GM23338 (cell line): ENCODE data around the gene CCDC97. TPM values are rescaled to one million over a fixed set of nuclear protein-coding genes. Genes with fewer than 3 reads are reported as not detected.

Experiments used
- ATAC-seq: fragments of 200-7000 bp; cut with Tn5 transposase; 3 replicates; pipeline ENCODE4 v1.9.1; 2020
- DNase-seq: peaks from one replicate; pipeline ENCODE4 v3.0.0-alpha.2; 2015; ENCODE audit warnings: low spot score
- H2AFZ ChIP-seq: fragments of 200-600 bp; sonication (generic); 2 replicates; pipeline ENCODE4 v1.8.0; 2016; ENCODE audit warnings: antibody characterized with exemption, mild to moderate bottlenecking, moderate library complexity
- H3F3A ChIP-seq: fragments of 200-600 bp; sonication (generic); replicated peaks from 2 replicates; pipeline ENCODE4 v1.8.0; 2017; ENCODE audit warnings: antibody characterized with exemption, mixed run types, low read depth
- H3K27ac ChIP-seq: fragments of 200-600 bp; sonication (generic); 2 replicates; pipeline ENCODE4 v1.6.1; 2016; ENCODE audit warnings: low read depth
- H3K27me3 ChIP-seq: fragments of 200-600 bp; sonication (generic); 2 replicates; pipeline ENCODE4 v1.8.0; 2016; ENCODE audit warnings: mild to moderate bottlenecking, mixed run types, moderate library complexity; ENCODE audit not compliant: insufficient read depth
- H3K36me3 ChIP-seq: fragments of 200-600 bp; sonication (generic); 2 replicates; pipeline ENCODE4 v1.8.0; 2016; ENCODE audit warnings: mild to moderate bottlenecking; ENCODE audit not compliant: insufficient read depth
- H3K4me1 ChIP-seq: fragments of 200-600 bp; sonication (generic); 2 replicates; pipeline ENCODE4 v1.8.0; 2016; ENCODE audit warnings: mild to moderate bottlenecking, moderate library complexity; ENCODE audit not compliant: insufficient read depth
- H3K4me2 ChIP-seq: fragments of 200-600 bp; sonication (generic); 2 replicates; pipeline ENCODE4 v1.7.1; 2017; ENCODE audit warnings: mixed run types
- H3K4me3 ChIP-seq: fragments of 200-600 bp; sonication (generic); 2 replicates; pipeline ENCODE4 v1.6.1; 2016; ENCODE audit warnings: mixed run types
- H3K79me2 ChIP-seq: fragments of 200-600 bp; sonication (generic); replicated peaks from 2 replicates; pipeline ENCODE4 v1.8.0; 2017; ENCODE audit warnings: mild to moderate bottlenecking; ENCODE audit not compliant: insufficient read depth
- H3K9me2 ChIP-seq: fragments of 200-600 bp; sonication (generic); 2 replicates; pipeline ENCODE4 v1.8.0; 2017; ENCODE audit not compliant: insufficient read depth
- H4K20me1 ChIP-seq: fragments of 200-600 bp; sonication (generic); replicated peaks from 2 replicates; pipeline ENCODE4 v1.8.0; 2017; ENCODE audit warnings: mild to moderate bottlenecking; ENCODE audit not compliant: insufficient read depth
- H3K27ac Mint-ChIP-seq: 2 replicates; pipeline ENCODE4 v1.8.0; 2020; ENCODE audit warnings: inconsistent platforms, mild to moderate bottlenecking, moderate library complexity, mixed read lengths
- H3K27me3 Mint-ChIP-seq: 3 replicates; pipeline ENCODE4 v1.8.0; 2022; ENCODE audit warnings: low read depth, mild to moderate bottlenecking, moderate library complexity, mixed read lengths, inconsistent platforms; ENCODE audit not compliant: insufficient read depth, poor library complexity
- H3K36me3 Mint-ChIP-seq: 3 replicates; pipeline ENCODE4 v1.8.0; 2021; ENCODE audit warnings: low read depth, mild to moderate bottlenecking, inconsistent platforms, moderate library complexity, mixed read lengths
- H3K4me1 Mint-ChIP-seq: 3 replicates; pipeline ENCODE4 v1.8.0; 2020; ENCODE audit warnings: mild to moderate bottlenecking, inconsistent platforms, mixed read lengths
- H3K4me3 Mint-ChIP-seq: 3 replicates; pipeline ENCODE4 v1.8.0; 2021; ENCODE audit warnings: moderate library complexity, mild to moderate bottlenecking, inconsistent platforms, mixed read lengths
- H3K9me3 Mint-ChIP-seq: 3 replicates; pipeline ENCODE4 v1.8.0; 2020; ENCODE audit warnings: moderate library complexity, mild to moderate bottlenecking, inconsistent platforms, mixed read lengths
- CREB1 ChIP-seq: fragments of 250-450 bp; sonication (Bioruptor Pico); IDR thresholded peaks from 2 replicates; pipeline ENCODE4 v1.5.0; 2020; ENCODE audit warnings: low read depth, mild to moderate bottlenecking, moderate library complexity
- EZH2phosphoT487 ChIP-seq: fragments of 200-600 bp; sonication (generic); IDR thresholded peaks from one replicate; pipeline ENCODE4 v1.8.1; 2018; ENCODE audit warnings: antibody characterized with exemption; ENCODE audit not compliant: unreplicated experiment
- JUNB ChIP-seq: IDR thresholded peaks from one replicate; pipeline ENCODE4 v1.6.1; 2016; ENCODE audit warnings: antibody characterized with exemption; ENCODE audit not compliant: unreplicated experiment
- NANOG ChIP-seq: IDR thresholded peaks from 2 replicates; pipeline ENCODE4 v1.6.1; 2016; ENCODE audit warnings: antibody characterized with exemption, borderline replicate concordance
- REST ChIP-seq: IDR thresholded peaks from one replicate; pipeline ENCODE4 v1.6.1; 2018; ENCODE audit warnings: antibody characterized with exemption; ENCODE audit not compliant: unreplicated experiment
- STAT1 ChIP-seq: IDR thresholded peaks from one replicate; pipeline ENCODE4 v1.6.1; 2016; ENCODE audit warnings: antibody characterized with exemption; ENCODE audit not compliant: unreplicated experiment
- ZNF114 ChIP-seq: fragments of 250-450 bp; sonication (Bioruptor Pico); IDR thresholded peaks from 2 replicates; pipeline ENCODE4 v1.5.0; 2020; ENCODE audit warnings: mild to moderate bottlenecking, moderate library complexity
- ZNF331 ChIP-seq: fragments of 250-450 bp; sonication (Bioruptor Pico); IDR thresholded peaks from 2 replicates; pipeline ENCODE4 v1.5.0; 2020; ENCODE audit warnings: low read depth, mild to moderate bottlenecking, moderate library complexity
- polyA plus RNA-seq: library from polyadenylated mRNA; unstranded; fragments of >200 nt; fragmentation: Nextera tagmentation; extraction: Ambion mirVana; gene quantifications from 2 replicates; pipeline ENCODE4 v1.2.1, GENCODE V29; 2016
- total RNA-seq: library from RNA; depleted of rRNA; stranded (reverse); fragments of >200 nt; shearing (Covaris generic); gene quantifications from 2 replicates; pipeline ENCODE4 v1.2.3, GENCODE V29; 2014
- TF ChIP-seq, protein P1 (sequence below), 2 experiments: fragments of 200-600 bp in 1 of 2; sonication (generic) in 1 of 2; conservative IDR thresholded peaks; 2 replicates each; pipeline versions ENCODE4 v1.5.1 to v1.6.1; 2016 to 2017; ENCODE audit warnings: antibody characterized with exemption in 2 of 2, low read depth in 2 of 2, mild to moderate bottlenecking in 2 of 2, moderate library complexity in 1 of 2
- TF ChIP-seq, protein P2 (sequence below): fragments of 250-450 bp; sonication (Bioruptor Pico); IDR thresholded peaks from 2 replicates; pipeline ENCODE4 v1.5.0; 2020; ENCODE audit warnings: mild to moderate bottlenecking, moderate library complexity

Gene CCDC97
- total and polyA plus RNA-seq, 2 experiments from 2014 or later, result 8.0 to 11.0 TPM

GRCh38 chr19:41328157-41328841, 18.3 kb downstream of the CCDC97 start:
- Mint-ChIP-seq H3K4me3 (peak overlapping the region; percentile 53), H3K9me3 (no peaks in the 10 kb centered on the region; the same call in 2 of the 3 replicates), H3K27ac (peak overlapping the region; percentile 68), H3K36me3 (peaks cover under 1% of the 10 kb centered on the region; the same call in 2 of the 3 replicates), H3K27me3 (peaks cover 35% of the 10 kb centered on the region), H3K4me1 (peaks cover 54% of the 10 kb centered on the region)
- H3F3A ChIP-seq, result peaks cover 20% of the 10 kb centered on the region
- H4K20me1 ChIP-seq, result no peaks in the 10 kb centered on the region
- no peak overlapping the region for H3K4me3 ChIP-seq
- H3K27ac ChIP-seq, result no peak overlapping the region
- no peaks in the 10 kb centered on the region for H3K79me2 ChIP-seq
- TF ChIP-seq NANOG (no peak), CREB1 (no peak), ZNF331 (CRISPR knock-in tag) (no peak), REST (no peak), ZNF114 (CRISPR knock-in tag) (no peak), JUNB (no peak), EZH2phosphoT487 (no peak), STAT1 (no peak)
- TF ChIP-seq, protein P1, sequence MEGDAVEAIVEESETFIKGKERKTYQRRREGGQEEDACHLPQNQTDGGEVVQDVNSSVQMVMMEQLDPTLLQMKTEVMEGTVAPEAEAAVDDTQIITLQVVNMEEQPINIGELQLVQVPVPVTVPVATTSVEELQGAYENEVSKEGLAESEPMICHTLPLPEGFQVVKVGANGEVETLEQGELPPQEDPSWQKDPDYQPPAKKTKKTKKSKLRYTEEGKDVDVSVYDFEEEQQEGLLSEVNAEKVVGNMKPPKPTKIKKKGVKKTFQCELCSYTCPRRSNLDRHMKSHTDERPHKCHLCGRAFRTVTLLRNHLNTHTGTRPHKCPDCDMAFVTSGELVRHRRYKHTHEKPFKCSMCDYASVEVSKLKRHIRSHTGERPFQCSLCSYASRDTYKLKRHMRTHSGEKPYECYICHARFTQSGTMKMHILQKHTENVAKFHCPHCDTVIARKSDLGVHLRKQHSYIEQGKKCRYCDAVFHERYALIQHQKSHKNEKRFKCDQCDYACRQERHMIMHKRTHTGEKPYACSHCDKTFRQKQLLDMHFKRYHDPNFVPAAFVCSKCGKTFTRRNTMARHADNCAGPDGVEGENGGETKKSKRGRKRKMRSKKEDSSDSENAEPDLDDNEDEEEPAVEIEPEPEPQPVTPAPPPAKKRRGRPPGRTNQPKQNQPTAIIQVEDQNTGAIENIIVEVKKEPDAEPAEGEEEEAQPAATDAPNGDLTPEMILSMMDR (conservative IDR thresholded peaks at IDR 0.05; ENCODE audit: low read depth in 2 of 2), result no peak
- TF ChIP-seq, protein P2, sequence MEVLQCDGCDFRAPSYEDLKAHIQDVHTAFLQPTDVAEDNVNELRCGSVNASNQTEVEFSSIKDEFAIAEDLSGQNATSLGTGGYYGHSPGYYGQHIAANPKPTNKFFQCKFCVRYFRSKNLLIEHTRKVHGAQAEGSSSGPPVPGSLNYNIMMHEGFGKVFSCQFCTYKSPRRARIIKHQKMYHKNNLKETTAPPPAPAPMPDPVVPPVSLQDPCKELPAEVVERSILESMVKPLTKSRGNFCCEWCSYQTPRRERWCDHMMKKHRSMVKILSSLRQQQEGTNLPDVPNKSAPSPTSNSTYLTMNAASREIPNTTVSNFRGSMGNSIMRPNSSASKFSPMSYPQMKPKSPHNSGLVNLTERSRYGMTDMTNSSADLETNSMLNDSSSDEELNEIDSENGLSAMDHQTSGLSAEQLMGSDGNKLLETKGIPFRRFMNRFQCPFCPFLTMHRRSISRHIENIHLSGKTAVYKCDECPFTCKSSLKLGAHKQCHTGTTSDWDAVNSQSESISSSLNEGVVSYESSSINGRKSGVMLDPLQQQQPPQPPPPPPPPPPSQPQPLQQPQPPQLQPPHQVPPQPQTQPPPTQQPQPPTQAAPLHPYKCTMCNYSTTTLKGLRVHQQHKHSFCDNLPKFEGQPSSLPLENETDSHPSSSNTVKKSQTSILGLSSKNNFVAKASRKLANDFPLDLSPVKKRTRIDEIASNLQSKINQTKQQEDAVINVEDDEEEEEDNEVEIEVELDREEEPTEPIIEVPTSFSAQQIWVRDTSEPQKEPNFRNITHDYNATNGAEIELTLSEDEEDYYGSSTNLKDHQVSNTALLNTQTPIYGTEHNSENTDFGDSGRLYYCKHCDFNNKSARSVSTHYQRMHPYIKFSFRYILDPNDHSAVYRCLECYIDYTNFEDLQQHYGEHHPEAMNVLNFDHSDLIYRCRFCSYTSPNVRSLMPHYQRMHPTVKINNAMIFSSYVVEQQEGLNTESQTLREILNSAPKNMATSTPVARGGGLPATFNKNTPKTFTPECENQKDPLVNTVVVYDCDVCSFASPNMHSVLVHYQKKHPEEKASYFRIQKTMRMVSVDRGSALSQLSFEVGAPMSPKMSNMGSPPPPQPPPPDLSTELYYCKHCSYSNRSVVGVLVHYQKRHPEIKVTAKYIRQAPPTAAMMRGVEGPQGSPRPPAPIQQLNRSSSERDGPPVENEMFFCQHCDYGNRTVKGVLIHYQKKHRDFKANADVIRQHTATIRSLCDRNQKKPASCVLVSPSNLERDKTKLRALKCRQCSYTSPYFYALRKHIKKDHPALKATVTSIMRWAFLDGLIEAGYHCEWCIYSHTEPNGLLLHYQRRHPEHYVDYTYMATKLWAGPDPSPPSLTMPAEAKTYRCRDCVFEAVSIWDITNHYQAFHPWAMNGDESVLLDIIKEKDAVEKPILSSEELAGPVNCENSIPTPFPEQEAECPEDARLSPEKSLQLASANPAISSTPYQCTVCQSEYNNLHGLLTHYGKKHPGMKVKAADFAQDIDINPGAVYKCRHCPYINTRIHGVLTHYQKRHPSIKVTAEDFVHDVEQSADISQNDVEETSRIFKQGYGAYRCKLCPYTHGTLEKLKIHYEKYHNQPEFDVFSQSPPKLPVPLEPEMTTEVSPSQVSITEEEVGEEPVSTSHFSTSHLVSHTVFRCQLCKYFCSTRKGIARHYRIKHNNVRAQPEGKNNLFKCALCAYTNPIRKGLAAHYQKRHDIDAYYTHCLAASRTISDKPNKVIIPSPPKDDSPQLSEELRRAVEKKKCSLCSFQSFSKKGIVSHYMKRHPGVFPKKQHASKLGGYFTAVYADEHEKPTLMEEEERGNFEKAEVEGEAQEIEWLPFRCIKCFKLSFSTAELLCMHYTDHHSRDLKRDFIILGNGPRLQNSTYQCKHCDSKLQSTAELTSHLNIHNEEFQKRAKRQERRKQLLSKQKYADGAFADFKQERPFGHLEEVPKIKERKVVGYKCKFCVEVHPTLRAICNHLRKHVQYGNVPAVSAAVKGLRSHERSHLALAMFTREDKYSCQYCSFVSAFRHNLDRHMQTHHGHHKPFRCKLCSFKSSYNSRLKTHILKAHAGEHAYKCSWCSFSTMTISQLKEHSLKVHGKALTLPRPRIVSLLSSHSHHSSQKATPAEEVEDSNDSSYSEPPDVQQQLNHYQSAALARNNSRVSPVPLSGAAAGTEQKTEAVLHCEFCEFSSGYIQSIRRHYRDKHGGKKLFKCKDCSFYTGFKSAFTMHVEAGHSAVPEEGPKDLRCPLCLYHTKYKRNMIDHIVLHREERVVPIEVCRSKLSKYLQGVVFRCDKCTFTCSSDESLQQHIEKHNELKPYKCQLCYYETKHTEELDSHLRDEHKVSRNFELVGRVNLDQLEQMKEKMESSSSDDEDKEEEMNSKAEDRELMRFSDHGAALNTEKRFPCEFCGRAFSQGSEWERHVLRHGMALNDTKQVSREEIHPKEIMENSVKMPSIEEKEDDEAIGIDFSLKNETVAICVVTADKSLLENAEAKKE (CRISPR knock-in tag), result no peak
- no peaks in the 10 kb centered on the region for H3K9me2 ChIP-seq
- H2AFZ ChIP-seq, result no peak overlapping the region
- peaks cover 10% of the 10 kb centered on the region for H3K27me3 ChIP-seq
- ATAC-seq (no peak), DNase-seq (no peak)
- H3K36me3 ChIP-seq, result no peaks in the 10 kb centered on the region
- H3K4me1 ChIP-seq, result peaks cover 46% of the 10 kb centered on the region
- peak overlapping the region; percentile 90; the same call in 1 of the 2 replicates for H3K4me2 ChIP-seq
